LNCaP clone FGC (cell line): ENCODE measurements around the gene ZNF302.

ENCODE experiments used
- DNase-seq: peaks from one replicate; pipeline ENCODE4 v3.0.0-alpha.2; 2011; ENCODE audit warnings: low read depth
- H3K4me3 ChIP-seq: 2 replicates; pipeline ENCODE4 v1.5.1; 2011; ENCODE audit warnings: mild to moderate bottlenecking, low read depth, low read length, control low read depth
- CTCF ChIP-seq: IDR thresholded peaks from 2 replicates; pipeline ENCODE4 v1.5.1; 2012; ENCODE audit warnings: mild to moderate bottlenecking; ENCODE audit not compliant: control insufficient read depth, insufficient read depth; ENCODE audit errors: extremely low read depth

The ZNF302 gene

GRCh38 chr19:34677386-34678084, at the start of gene ZNF302:
TSS of gene ZNF302 (plus strand) at chr19:34677678. CDS start at chr19:34678805, 1,127 bp downstream.
- H3K4me3 ChIP-seq = peak within 1 kb of the TSS; percentile 72
- peak; percentile 94 for DNase-seq
- TF ChIP-seq CTCF = no peak

GRCh38 chr19:34633802-34634201, 43.7 kb upstream of the ZNF302 start:
- no peak for DNase-seq
- TF ChIP-seq CTCF = no peak
- H3K4me3 ChIP-seq = no peak overlapping the region

GRCh38 chr19:34639491-34640085, 37.9 kb upstream of the ZNF302 start:
- peak; percentile 82 for TF ChIP-seq CTCF
- H3K4me3 ChIP-seq = no peak overlapping the region
- peak; percentile 44 for DNase-seq

GRCh38 chr19:34642241-34642640, 35.2 kb upstream of the ZNF302 start:
- DNase-seq = no peak
- no peak for TF ChIP-seq CTCF
- no peak overlapping the region for H3K4me3 ChIP-seq

- H3K4me3 ChIP-seq = peak overlapping the region; percentile 31
- DNase-seq = peak; percentile 88
- TF ChIP-seq CTCF = peak; percentile 41; the same call in 1 of the 2 replicates
Observed at GRCh38 chr19:34644991-34645461, 32.5 kb upstream of the ZNF302 start.

- TF ChIP-seq CTCF = no peak
- H3K4me3 ChIP-seq = peak overlapping the region; percentile 31; the same call in 1 of the 2 replicates
- DNase-seq = no peak
Observed at GRCh38 chr19:34645551-34645950, 31.9 kb upstream of the ZNF302 start.
